Measurements from ENCODE around the gene PERP. TPM values are rescaled to one million over a fixed set of nuclear protein-coding genes. Genes with fewer than 3 reads are reported as not detected.

The PERP gene
- 74.2 to 82.5 TPM (median 77.1 TPM) in 5 replicates for total RNA-seq (2022; extraction: Qiagen RNA extraction)

GRCh38 chr6:138107078-138107751 is at the start of gene PERP:
Gene PERP (minus strand): TSS chr6:138107419. CDS start chr6:138107340, 79 bp downstream.

Other genes with a start within 250 kb of the PERP start
- 22.6 to 29.0 TPM (median 25.7 TPM) in 5 replicates for gene TNFAIP3, start 240.2 kb downstream of the PERP start, total RNA-seq (2022; extraction: Qiagen RNA extraction)
- gene ARFGEF3, start 54.5 kb upstream of the PERP start, total RNA-seq (2022; extraction: Qiagen RNA extraction): 0.45 to 0.59 TPM (median 0.53 TPM) in 5 replicates
- gene PBOV1, start 111.1 kb upstream of the PERP start, total RNA-seq (2022; extraction: Qiagen RNA extraction): not detected in 5 replicates